ENCODE results near the gene AKR1A1. TPM values are rescaled to one million over a fixed set of nuclear protein-coding genes. Genes with fewer than 3 reads are reported as not detected.
A peak's percentile ranks its signal among the peaks of the same experiment; 100 is the strongest.
"Not testable (repeated sequence)": the region's sequence is repeated elsewhere in the genome, so short reads cannot be mapped to it uniquely, and the experiment has no call there.

Gene AKR1A1
- total RNA-seq, 1 donor from 2014 or later = 133 TPM

GRCh38 chr1:45522324-45523104 lies 28.1 kb upstream of the AKR1A1 start:
- no peak for DNase-seq (ENCODE audit: extremely low read depth, low read depth, low spot score)

- DNase-seq (ENCODE audit: extremely low read depth, low read depth, low spot score) = not testable (repeated sequence)
These were observed 27.1 kb upstream of the AKR1A1 start for GRCh38 chr1:45523516-45523915.

GRCh38 chr1:45523975-45524374 lies 26.7 kb upstream of the AKR1A1 start:
- not testable (repeated sequence) for DNase-seq (ENCODE audit: extremely low read depth, low read depth, low spot score)

- no peak for DNase-seq (ENCODE audit: extremely low read depth, low read depth, low spot score)
These were observed 24.4 kb upstream of the AKR1A1 start for GRCh38 chr1:45526135-45526644.

- no peak for DNase-seq (ENCODE audit: extremely low read depth, low read depth, low spot score)
These were observed 19.9 kb upstream of the AKR1A1 start for GRCh38 chr1:45530632-45531135.

DNA sequence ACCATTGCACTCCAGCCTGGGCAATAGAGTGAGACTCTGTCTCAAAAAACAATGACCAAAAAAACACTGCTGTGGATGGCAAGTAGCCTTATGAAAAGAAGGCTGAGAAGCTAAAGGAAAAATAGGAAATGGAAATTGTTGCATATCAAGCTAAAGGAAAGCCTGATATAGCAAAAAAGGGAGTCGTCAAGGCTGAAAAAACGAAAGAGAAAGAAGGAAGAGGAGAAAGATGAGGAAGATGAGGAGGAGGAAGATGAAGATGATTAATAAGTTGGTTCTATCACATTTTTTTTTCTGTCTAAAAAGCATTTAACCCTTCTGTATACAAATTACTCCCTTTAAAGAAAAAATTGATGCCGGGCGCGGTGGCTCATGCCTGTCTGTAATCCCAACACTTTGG lies 18.8 kb upstream of the AKR1A1 start:
- no peak for DNase-seq (ENCODE audit: extremely low read depth, low read depth, low spot score)

GRCh38 chr1:45535988-45536766 lies 14.4 kb upstream of the AKR1A1 start:
- no peak for DNase-seq (ENCODE audit: extremely low read depth, low read depth, low spot score)

DNA sequence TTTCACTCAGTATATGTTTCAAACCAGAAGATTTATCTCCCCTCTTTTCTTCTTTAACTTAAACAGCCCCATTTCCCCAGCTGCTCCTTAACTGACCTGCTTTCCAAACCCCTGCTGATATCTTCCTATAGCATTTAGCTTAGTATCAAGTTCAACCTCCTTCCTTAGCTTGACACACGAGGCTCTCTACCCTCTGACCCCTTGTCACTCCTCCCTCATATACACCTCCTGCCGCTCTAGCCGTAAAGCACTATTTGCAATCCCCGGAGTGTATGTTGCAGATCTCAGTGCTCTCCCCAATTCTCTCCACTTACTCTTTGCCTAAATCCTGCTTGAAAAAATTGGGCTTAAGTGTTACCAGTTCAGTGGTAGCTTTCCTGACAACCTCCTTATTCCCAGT lies 13.7 kb upstream of the AKR1A1 start:
- no peak for DNase-seq (ENCODE audit: extremely low read depth, low read depth, low spot score)

- no peak for DNase-seq (ENCODE audit: extremely low read depth, low read depth, low spot score)
These were observed 9.4 kb upstream of the AKR1A1 start for GRCh38 chr1:45541193-45541592.

- no peak for DNase-seq (ENCODE audit: extremely low read depth, low read depth, low spot score)
These were observed 8.0 kb upstream of the AKR1A1 start for GRCh38 chr1:45542591-45542990.

DNA sequence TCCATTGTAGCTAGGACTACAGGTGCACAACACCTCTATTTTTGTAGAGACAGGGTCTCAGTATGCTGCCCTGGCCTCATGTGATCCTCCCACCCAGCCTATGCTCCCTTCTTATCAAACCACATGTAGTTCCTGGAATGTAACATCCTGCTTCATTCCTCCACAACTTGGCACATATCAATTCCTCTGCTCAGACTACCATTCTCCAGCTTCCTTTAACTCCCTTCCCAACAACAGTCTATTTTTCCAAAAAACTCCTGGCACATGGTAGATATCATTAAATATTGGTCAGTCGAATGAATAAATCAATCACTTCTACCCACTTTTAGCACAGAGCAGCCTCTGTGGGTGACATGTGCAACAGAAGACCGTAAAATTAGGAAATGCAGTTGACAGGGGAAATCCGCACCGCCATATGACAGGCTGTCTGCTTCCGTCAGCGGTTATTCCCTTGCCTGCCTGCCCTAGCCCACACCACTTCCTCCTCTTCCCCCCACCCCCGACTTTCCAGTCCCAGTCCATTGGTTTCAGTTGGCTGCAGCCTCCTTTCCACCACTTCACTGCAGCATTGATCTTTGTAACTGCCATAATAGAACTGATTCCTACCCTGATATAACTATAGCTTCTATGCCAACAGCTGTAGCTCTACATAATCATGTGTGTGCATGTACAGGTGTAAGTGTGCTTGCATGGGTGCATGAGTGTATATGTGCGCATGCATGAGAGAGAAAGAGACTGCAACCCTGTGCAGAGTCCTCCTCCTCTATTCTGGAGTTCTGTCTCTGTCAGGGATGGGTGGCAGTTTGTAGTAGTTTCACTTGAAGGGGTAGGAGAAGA lies 6.8 kb upstream of the AKR1A1 start:
- DNase-seq (ENCODE audit: extremely low read depth, low read depth, low spot score) = peak; percentile 51

GRCh38 chr1:45544530-45544929 lies 6.1 kb upstream of the AKR1A1 start:
- no peak for DNase-seq (ENCODE audit: extremely low read depth, low read depth, low spot score)

GRCh38 chr1:45545019-45545493 lies 5.6 kb upstream of the AKR1A1 start:
- no peak for DNase-seq (ENCODE audit: extremely low read depth, low read depth, low spot score)

DNA sequence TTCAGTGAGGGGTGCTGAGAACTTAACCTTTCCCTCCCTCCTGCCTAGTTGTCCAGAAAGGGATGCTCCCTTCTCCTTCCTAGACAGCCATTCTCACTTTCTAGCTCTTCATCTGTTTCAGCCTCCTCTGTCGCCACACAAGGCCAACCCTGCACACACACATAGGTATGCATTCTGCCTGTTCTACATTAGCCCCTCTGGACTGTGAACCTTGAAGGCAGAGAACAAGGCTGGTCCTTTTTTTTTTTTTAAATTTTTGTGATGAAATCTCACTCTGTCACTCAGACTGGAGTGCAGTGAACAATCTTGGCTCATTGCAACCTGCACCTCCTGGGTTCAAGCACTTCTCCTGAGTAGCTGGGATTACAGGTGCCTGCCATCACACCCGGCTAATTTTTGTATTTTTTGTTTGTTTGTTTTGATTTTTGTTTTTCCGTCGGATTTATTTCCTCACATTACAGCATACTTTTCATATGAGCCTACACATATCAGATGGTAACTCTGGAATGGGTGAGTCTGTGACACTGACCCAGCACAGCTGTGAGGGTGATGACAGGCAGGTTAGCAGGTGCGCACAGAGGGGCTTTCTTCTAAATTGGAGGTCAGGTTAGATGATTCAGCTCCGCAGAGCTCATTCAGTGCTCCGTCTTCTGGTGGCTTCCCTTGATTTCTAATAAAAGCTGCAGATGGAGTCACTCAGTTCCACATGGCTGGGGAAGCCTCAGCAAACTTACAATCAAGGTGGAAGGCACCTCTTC lies 4.9 kb upstream of the AKR1A1 start:
- no peak for DNase-seq (ENCODE audit: extremely low read depth, low read depth, low spot score)

DNA sequence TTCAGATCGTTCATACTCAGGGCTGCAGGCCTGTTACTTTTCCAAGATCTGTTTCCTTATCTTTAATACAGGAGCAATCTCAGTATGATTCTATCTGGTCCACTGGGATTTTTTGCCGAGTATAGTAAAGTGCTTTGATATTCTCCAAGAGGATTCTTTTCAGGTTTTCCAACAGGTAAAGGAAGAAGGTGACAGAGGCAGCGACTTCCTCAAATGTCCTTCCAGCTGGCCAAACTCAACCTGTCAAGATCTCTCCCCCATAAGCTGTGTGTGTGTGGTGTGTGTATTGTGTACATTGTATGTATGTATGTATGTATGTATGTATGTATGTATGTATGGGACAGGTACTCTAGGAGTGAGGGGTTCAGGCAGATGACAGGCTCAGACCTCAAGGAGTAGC lies 1.1 kb downstream of the AKR1A1 start:
- no peak for DNase-seq (ENCODE audit: extremely low read depth, low read depth, low spot score)

- no peak for DNase-seq (ENCODE audit: extremely low read depth, low read depth, low spot score)
These were observed 1.7 kb downstream of the AKR1A1 start for GRCh38 chr1:45552331-45552730.

GRCh38 chr1:45554198-45554597 lies 3.6 kb downstream of the AKR1A1 start:
- DNase-seq (ENCODE audit: extremely low read depth, low read depth, low spot score) = no peak

DNA sequence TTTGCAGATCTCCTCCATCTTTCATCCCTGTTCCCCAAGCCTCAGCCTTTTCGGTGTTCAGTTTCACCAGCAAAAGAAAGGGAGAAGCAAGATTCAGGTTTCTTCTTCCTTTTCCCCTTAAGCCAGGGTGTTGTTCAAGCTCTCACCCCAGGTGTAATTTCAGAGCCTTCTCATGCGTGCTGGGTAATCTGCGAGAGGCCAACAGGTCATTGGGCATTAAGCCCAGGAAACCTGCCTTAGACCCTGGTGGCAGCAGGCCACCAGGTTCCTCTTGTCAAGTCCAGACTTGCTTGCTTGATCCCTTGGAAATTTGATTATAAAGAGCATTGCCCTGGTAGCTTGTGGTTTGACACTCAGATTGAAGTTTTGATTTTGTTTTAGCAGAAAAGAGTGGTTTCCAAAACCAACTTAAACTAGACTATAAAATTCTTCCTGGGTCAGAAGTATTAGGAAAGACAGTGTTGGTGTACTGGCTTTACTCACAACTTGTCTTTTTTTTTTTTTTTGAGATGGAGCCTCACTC lies 6.9 kb downstream of the AKR1A1 start:
- DNase-seq (ENCODE audit: extremely low read depth, low read depth, low spot score) = no peak

GRCh38 chr1:45563843-45564242 lies 13.2 kb downstream of the AKR1A1 start:
- no peak for DNase-seq (ENCODE audit: extremely low read depth, low read depth, low spot score)

- no peak for DNase-seq (ENCODE audit: extremely low read depth, low read depth, low spot score)
These were observed 16.1 kb downstream of the AKR1A1 start for GRCh38 chr1:45566722-45567121.

Data from glomerular endothelial cell (primary cell).